GM10266 (cell line): Measurements from ENCODE around the gene ZNF860.

Experiments
- DNase-seq: peaks from one replicate; pipeline ENCODE4 v3.0.0; 2012; ENCODE audit errors: extremely low spot score
- TF ChIP-seq, protein P1 (sequence below): IDR thresholded peaks from 2 replicates; pipeline ENCODE4 v1.5.1; 2012; ENCODE audit warnings: mild to moderate bottlenecking, low read depth; ENCODE audit not compliant: control insufficient read depth, insufficient read depth; ENCODE audit errors: missing control alignments

ZNF860 gene

GRCh38 chr3:31996195-31996594 lies 14.6 kb downstream of the ZNF860 start:
- no peak for DNase-seq
- TF ChIP-seq, protein P1, sequence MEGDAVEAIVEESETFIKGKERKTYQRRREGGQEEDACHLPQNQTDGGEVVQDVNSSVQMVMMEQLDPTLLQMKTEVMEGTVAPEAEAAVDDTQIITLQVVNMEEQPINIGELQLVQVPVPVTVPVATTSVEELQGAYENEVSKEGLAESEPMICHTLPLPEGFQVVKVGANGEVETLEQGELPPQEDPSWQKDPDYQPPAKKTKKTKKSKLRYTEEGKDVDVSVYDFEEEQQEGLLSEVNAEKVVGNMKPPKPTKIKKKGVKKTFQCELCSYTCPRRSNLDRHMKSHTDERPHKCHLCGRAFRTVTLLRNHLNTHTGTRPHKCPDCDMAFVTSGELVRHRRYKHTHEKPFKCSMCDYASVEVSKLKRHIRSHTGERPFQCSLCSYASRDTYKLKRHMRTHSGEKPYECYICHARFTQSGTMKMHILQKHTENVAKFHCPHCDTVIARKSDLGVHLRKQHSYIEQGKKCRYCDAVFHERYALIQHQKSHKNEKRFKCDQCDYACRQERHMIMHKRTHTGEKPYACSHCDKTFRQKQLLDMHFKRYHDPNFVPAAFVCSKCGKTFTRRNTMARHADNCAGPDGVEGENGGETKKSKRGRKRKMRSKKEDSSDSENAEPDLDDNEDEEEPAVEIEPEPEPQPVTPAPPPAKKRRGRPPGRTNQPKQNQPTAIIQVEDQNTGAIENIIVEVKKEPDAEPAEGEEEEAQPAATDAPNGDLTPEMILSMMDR, result no peak

- TF ChIP-seq, protein P1, result no peak
- DNase-seq, result no peak
These were observed 15.9 kb downstream of the ZNF860 start for GRCh38 chr3:31997500-31997899.

- DNase-seq, result no peak
- TF ChIP-seq, protein P1, result no peak
These were observed 18.4 kb downstream of the ZNF860 start for GRCh38 chr3:31999907-32000439.

DNA sequence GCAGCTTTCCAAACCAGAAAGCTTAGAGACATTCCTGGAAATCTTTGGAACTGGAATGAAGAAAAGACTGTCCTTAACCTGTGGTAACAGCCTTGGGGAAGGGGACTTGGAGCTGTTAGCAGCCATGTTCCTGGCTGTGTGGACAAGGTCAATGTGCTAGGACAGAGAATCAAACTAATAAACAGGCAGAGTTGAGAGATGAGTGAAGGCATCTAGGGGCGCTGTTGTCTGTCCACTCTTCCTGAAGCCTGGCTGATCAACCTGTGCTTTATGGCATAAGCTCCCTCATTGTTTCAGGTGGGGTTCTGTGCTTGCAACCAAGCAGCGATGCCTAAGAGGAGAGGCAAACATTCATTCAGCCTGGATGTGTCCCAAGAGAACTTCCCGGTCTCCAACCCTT lies 19.3 kb downstream of the ZNF860 start:
- no peak for DNase-seq
- TF ChIP-seq, protein P1, result no peak

DNA sequence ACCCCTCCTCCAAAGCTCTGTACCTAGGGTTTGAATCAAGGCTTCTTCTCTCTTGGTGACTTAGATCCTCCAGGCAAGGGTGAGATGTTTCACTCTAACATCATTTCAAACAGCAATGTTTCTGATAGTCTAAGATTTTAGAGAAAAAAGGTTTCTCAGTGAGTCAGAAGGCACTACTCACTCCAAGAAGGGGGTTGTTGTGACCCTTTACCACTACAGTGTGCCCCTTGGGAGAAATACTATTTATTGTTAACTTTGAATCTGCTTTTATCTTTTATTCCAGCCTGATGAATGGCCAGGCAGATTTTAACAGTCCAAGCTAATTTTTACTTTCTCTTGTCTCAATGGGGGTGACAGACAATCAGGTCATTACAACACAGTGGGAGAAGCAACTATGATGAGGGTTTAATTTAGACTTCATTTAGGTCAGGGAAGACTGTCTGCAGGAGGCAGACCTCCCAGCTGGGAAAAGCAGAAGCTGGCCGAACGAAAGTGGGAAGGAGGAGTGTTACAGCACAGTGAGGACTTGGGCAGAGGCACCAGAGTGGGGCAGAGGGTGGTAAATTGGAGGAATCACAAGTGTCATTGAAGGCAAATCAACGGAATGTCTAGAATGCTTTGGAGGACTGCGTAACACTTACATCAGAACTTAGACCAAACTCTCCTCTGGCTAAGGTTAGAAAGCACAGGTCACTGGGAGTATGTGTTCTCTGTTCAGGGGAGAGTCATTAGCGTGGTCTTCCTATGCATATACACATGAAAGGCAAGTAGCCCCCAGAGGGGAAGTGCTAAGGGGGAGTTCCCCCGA lies 21.2 kb downstream of the ZNF860 start:
- no peak for DNase-seq
- TF ChIP-seq, protein P1, result no peak

- DNase-seq, result no peak
- TF ChIP-seq, protein P1, result no peak
These were observed 21.8 kb downstream of the ZNF860 start for GRCh38 chr3:32003380-32003779.

DNA sequence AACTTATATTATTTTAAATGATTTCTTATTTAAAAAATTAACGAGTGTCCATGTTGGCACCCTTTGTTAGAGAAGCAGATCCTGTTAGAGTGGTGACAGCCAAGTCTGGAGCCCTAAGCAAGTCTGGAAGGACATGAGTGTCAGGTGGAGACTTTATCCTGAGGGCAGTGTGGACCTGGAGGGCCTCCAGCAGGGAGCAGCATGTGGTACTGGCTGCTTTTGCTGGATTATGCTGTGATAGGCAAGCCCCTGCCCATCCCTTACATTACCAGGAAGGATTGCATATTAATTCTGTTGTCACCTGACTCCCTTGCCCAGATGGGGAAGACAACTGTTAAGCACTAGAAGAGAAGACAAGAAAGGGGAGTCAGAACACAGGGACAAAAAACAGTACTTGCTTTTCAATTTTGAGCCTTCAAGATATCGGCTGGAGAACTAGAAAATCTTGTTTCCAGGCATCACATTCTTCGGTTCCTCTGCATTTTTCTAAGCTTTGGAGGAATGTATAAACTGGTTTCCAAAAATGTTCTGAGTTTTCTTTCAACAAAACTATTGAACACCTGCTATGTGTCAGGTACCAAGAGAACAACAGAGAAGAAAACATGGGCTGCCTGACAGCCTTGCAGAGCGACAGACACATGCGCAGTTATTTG lies 22.7 kb downstream of the ZNF860 start:
- TF ChIP-seq, protein P1, result no peak
- no peak for DNase-seq
